ENCODE results near the gene PROKR1. TPM values are rescaled to one million over a fixed set of nuclear protein-coding genes. Genes with fewer than 3 reads are reported as not detected.
"Not testable (repeated sequence)": the region's sequence is repeated elsewhere in the genome, so short reads cannot be mapped to it uniquely, and the experiment has no call there.

PROKR1 gene
- total RNA-seq, result not detected
- not detected for total RNA-seq (2013)
- 0 to 0.20 (median 0) reads per million in 29 experiments for total RNA-seq

DNA sequence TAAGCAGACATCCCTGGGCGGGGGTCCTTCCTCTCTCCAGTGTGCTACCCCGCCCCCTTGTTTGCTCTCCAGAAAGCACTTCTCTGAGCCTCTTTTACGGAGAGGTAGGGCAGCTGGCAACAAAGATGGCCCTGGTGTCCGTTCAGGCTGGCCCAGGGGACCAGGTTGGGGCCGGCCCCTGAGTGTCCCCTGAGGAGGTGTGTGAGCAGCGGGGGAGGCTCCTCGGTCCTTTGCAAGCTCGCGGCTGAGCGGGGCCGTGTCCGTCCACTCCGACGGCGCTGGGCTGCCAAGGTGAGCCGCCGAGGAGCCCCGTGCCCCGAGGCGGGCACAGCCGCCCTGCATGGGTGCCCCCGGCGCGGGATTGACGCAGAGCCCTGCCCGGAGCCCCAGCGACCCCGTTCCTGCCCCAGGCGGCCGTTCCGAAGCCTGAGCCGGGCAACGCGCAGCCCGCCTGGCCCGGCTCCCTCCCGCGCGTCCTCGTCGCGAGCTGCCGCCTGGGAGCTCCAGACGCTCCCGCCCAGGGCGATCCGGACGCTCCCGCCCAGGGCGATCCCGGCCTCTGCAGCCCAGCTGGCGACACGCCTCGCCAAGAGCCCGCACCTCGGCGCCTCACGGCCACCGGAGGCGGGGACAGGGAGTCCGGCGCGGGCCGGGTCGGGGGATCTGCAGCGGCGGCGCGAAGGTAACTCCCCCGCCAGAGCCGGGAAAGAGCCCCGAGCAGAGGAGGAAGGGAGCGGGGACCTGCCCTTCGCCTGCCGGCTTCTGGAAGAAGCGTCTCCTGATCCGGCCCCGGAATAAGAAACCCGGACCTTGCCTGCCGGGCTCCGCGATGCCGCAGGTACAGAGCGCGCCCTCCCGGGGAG lies at the start of gene PROKR1:
PROKR1 (plus strand) TSS at position 569 of the 863 bp plus-strand sequence. CDS start 2,243 bp downstream, outside the sequence.
- DNase-seq (no peak), ATAC-seq (replicated peaks in 1 of 4) (peak in 3 of 4 experiments; percentile 19 to 49 (median 44))
- Mint-ChIP-seq H3K4me3 (peak within 1 kb of the TSS; percentile 18 to 49 (median 37)), H3K36me3 (no peaks in the 10 kb centered on the region), H3K27ac (no peak within 1 kb of the TSS), H3K27me3 (peaks cover 58 to 63% of the 10 kb centered on the region in 2 donors), H3K9me3 (peaks cover 0 to 12% (median 6%) of the 10 kb centered on the region in 3 donors), H3K4me1 (peaks cover 0 to 9% (median 3%) of the 10 kb centered on the region in 3 donors)
- ChIA-PET POLR2A (no interaction called here), CTCF (no interaction called here)
- no peaks in the 10 kb centered on the region for H3K9me3 ChIP-seq
- H3K27ac ChIP-seq (ENCODE audit: low read length), result no peak within 1 kb of the TSS
- peaks cover 8 to 40% of the 10 kb centered on the region in 2 experiments for H3K27me3 ChIP-seq (replicated peaks in 1 of 2; ENCODE audit: control insufficient read depth in 2 of 2, extremely low read depth in 1 of 2, insufficient read depth in 2 of 2, low read length in 1 of 2)
- H3K4me3 ChIP-seq (ENCODE audit: control insufficient read depth in 1 of 2, extremely low read depth in 1 of 2, low read length in 1 of 2), result peak within 1 kb of the TSS in 1 of 2 donors; percentile 20
- peaks cover 0 to 10% of the 10 kb centered on the region in 2 experiments for H3K4me1 ChIP-seq (ENCODE audit: control insufficient read depth in 1 of 2, extremely low read depth in 1 of 2, insufficient read depth in 2 of 2, low read length in 2 of 2)
- WGBS (ENCODE audit: insufficient coverage), result 4% methylated on average over 85 of the region's 86 CpGs
- no peaks in the 10 kb centered on the region for H3K36me3 ChIP-seq (ENCODE audit: control insufficient read depth in 2 of 2, extremely low read depth in 1 of 2, insufficient read depth in 1 of 2, low read length in 1 of 2)

DNA sequence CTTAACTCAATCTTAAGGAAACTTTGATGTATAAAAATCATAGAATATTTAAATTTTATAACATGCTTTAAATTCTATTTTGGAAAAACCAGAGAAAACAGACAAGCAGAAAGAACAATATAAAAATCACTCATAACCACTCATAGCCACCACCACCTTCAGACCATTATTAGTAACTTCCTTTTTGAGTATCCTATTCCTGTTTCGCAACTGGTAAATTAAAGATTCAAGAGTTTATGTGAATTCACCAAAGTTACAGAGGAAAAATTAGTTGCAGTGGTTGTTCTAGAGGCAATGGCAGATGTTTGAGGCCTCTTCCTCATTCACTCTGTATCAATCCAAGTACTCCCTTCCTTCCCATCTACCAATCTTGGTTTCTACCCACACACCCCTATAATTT lies 49.3 kb upstream of the PROKR1 start:
- H3K4me1 ChIP-seq (ENCODE audit: control insufficient read depth in 1 of 2, extremely low read depth in 1 of 2, insufficient read depth in 2 of 2, low read length in 2 of 2), result no peaks in the 10 kb centered on the region
- POLR2A ChIA-PET, result no interaction called here
- Mint-ChIP-seq H3K9me3 (peaks cover 0 to 1% (median 0%) of the 10 kb centered on the region in 3 donors), H3K36me3 (no peaks in the 10 kb centered on the region), H3K4me3 (no peak overlapping the region), H3K4me1 (peaks cover 7 to 11% (median 8%) of the 10 kb centered on the region in 3 donors), H3K27ac (no peak overlapping the region), H3K27me3 (peaks cover 0 to 10% of the 10 kb centered on the region in 2 donors)
- no peaks in the 10 kb centered on the region for H3K36me3 ChIP-seq (ENCODE audit: control insufficient read depth in 2 of 2, extremely low read depth in 1 of 2, insufficient read depth in 1 of 2, low read length in 1 of 2)
- H3K9me3 ChIP-seq, result no peaks in the 10 kb centered on the region
- ATAC-seq (replicated peaks in 1 of 4), result no peak
- H3K27ac ChIP-seq (ENCODE audit: low read length), result no peak overlapping the region
- DNase-seq, result no peak
- WGBS (ENCODE audit: insufficient coverage), result no CpG with 5 or more reads among the region's 1 CpG
- CTCF ChIA-PET, result interaction anchor here (0.5 to 4.7 kb wide), 5 partner anchors 39 to 140 kb away, joined by 3 to 73 read pairs (median 5); no protein-coding TSS in a partner anchor
- H3K27me3 ChIP-seq (replicated peaks in 1 of 2; ENCODE audit: control insufficient read depth in 2 of 2, extremely low read depth in 1 of 2, insufficient read depth in 2 of 2, low read length in 1 of 2), result no peaks in the 10 kb centered on the region
- no peak overlapping the region for H3K4me3 ChIP-seq (ENCODE audit: control insufficient read depth in 1 of 2, extremely low read depth in 1 of 2, low read length in 1 of 2)

DNA sequence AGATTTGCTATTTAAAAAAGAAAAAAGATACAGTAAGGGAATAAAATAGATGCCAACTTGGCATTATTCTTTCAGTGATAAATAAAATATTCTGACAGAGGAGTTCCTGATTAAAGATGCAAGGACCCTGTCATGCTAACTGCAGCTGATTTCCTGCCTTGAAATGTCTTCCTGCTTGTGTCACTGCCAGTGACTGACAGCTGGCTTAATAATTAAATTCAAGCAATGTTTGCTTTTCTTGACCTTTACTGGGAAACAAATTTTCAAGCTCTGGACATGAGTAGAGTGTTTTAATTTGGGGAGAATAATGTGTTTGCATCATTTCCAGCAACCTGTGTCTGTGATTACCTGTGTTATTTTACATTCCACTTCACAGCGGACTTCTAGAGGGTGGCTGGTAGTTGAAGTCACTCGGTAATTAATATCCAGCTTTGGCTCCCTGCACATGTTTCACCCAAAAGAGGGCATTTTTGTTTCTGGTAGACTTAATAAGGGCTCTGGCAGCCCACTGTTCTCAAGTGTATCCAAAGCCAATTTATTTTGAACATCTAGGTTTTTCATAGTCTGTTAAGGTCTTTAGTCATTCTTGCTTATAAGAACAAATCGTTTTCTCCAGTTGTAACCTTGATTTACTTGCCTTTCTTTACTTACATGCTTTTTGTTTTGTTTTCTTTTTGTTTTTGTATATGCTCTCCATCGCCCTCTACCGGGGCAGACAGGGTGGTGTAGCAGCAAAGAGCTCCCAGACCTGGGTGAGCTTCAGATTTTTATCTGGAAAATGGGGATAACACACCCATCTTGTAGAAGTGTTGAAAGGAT lies 48.5 kb upstream of the PROKR1 start:
- ChIA-PET CTCF (interaction anchor here (0.6 to 4.7 kb wide), 21 partner anchors 10 to 349 kb away, joined by 3 to 73 read pairs (median 3); no protein-coding TSS in a partner anchor), POLR2A (interaction anchor here in 1 of 2 donors (0.6 kb wide), 2 partner anchors 21 to 67 kb away, joined by 3 to 12 read pairs; no protein-coding TSS in a partner anchor)
- Mint-ChIP-seq H3K4me1 (peaks cover 7 to 11% (median 8%) of the 10 kb centered on the region in 3 donors), H3K36me3 (peaks cover 4% of the 10 kb centered on the region), H3K9me3 (peaks cover 0 to 6% (median 3%) of the 10 kb centered on the region in 3 donors), H3K27ac (no peak overlapping the region), H3K4me3 (no peak overlapping the region), H3K27me3 (peaks cover 2 to 18% of the 10 kb centered on the region in 2 donors)
- ATAC-seq (replicated peaks in 1 of 4) (peak in 2 of 4 experiments; percentile 32 to 45), DNase-seq (peak in 32 of 35 experiments; percentile 9 to 75 (median 42))
- H3K4me1 ChIP-seq (ENCODE audit: control insufficient read depth in 1 of 2, extremely low read depth in 1 of 2, insufficient read depth in 2 of 2, low read length in 2 of 2), result no peaks in the 10 kb centered on the region
- H3K9me3 ChIP-seq, result no peaks in the 10 kb centered on the region
- H3K27me3 ChIP-seq (replicated peaks in 1 of 2; ENCODE audit: control insufficient read depth in 2 of 2, extremely low read depth in 1 of 2, insufficient read depth in 2 of 2, low read length in 1 of 2), result no peaks in the 10 kb centered on the region
- H3K36me3 ChIP-seq (ENCODE audit: control insufficient read depth in 2 of 2, extremely low read depth in 1 of 2, insufficient read depth in 1 of 2, low read length in 1 of 2), result no peaks in the 10 kb centered on the region
- H3K27ac ChIP-seq (ENCODE audit: low read length), result no peak overlapping the region
- no peak overlapping the region for H3K4me3 ChIP-seq (ENCODE audit: control insufficient read depth in 1 of 2, extremely low read depth in 1 of 2, low read length in 1 of 2)
- no CpG with 5 or more reads among the region's 5 CpGs for WGBS (ENCODE audit: insufficient coverage)

DNA sequence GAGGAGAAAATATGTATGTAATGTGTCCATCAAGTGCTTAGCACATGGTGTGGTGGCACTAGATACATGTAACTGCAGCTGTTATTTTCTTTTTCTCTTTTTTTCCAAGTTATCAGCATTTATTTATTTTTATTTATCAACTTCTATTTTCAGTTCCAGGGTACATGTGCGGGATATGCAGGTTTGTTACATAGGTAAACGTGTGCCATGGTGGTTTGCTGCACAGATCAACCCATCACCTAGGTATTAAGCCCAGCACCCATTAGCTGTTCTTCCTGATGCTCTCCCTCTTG lies 47.9 kb upstream of the PROKR1 start:
- no CpG with 5 or more reads among the region's 2 CpGs for WGBS (ENCODE audit: insufficient coverage)
- not testable (repeated sequence) for DNase-seq; ATAC-seq (replicated peaks in 1 of 4); H3K36me3 ChIP-seq (ENCODE audit: control insufficient read depth in 2 of 2, extremely low read depth in 1 of 2, insufficient read depth in 1 of 2, low read length in 1 of 2); H3K27me3 ChIP-seq (replicated peaks in 1 of 2; ENCODE audit: control insufficient read depth in 2 of 2, extremely low read depth in 1 of 2, insufficient read depth in 2 of 2, low read length in 1 of 2); H3K4me1 ChIP-seq (ENCODE audit: control insufficient read depth in 1 of 2, extremely low read depth in 1 of 2, insufficient read depth in 2 of 2, low read length in 2 of 2); H3K9me3 ChIP-seq; H3K4me3 ChIP-seq (ENCODE audit: control insufficient read depth in 1 of 2, extremely low read depth in 1 of 2, low read length in 1 of 2); H3K4me3 Mint-ChIP-seq; H3K27ac ChIP-seq (ENCODE audit: low read length); H3K36me3 Mint-ChIP-seq; H3K27ac Mint-ChIP-seq
- ChIA-PET POLR2A (interaction anchor here in 1 of 2 donors (0.6 kb wide), 2 partner anchors 22 to 67 kb away, joined by 3 to 12 read pairs; no protein-coding TSS in a partner anchor), CTCF (interaction anchor here (0.6 to 4.7 kb wide), 20 partner anchors 9 to 348 kb away, joined by 3 to 73 read pairs (median 3); no protein-coding TSS in a partner anchor)
- H3K9me3 Mint-ChIP-seq, result peaks cover 3 to 11% (median 3%) of the 10 kb centered on the region in 3 donors
- H3K4me1 Mint-ChIP-seq, result peaks cover 7 to 11% (median 8%) of the 10 kb centered on the region in 3 donors
- H3K27me3 Mint-ChIP-seq, result peaks cover 2 to 19% of the 10 kb centered on the region in 2 donors

DNA sequence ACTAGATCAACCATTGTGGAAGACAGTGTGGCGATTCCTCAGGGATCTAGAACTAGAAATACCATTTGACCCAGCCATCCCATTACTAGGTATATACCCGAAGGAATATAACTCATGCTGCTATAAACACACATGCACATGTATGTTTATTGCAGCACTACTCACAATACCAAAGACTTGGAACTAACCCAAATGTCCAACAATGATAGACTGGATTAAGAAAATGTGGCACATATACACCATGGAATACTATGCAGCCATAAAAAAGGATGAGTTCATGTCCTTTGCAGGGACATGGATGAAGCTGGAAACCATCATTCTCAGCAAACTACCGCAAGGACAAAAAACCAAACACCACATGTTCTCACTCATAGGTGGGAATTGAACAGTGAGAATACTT lies 42.9 kb upstream of the PROKR1 start:
- WGBS (ENCODE audit: insufficient coverage), result no CpG with 5 or more reads among the region's 3 CpGs
- H3K4me1 Mint-ChIP-seq, result not testable (repeated sequence)
- H3K27me3 Mint-ChIP-seq, result peaks cover 2 to 19% of the 10 kb centered on the region in 2 donors

DNA sequence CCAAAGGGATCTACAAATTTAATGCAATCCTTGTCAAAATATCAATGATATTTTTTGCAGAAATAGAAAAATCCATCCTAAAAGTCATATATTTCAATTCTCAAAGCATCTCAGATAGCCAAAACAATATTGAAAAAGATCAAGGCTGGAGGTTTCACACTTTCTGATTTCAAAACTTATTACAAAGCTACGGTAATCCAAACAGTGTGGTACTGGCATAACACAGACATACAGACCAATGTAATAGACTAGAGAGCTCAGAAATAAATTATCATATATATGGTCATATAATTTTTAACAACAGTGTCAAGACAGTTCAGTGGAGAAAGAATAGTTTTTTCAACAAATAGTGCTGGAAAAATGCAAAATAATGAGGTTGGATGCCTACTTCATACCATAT lies 40.3 kb upstream of the PROKR1 start:
- no peaks in the 10 kb centered on the region for H3K36me3 ChIP-seq (ENCODE audit: control insufficient read depth in 2 of 2, extremely low read depth in 1 of 2, insufficient read depth in 1 of 2, low read length in 1 of 2)
- Mint-ChIP-seq H3K27me3 (peaks cover 2 to 9% of the 10 kb centered on the region in 2 donors), H3K27ac (no peak overlapping the region), H3K4me1 (peaks cover 0 to 5% (median 0%) of the 10 kb centered on the region in 3 donors), H3K9me3 (peaks cover 8 to 33% (median 10%) of the 10 kb centered on the region in 3 donors), H3K36me3 (peaks cover 4% of the 10 kb centered on the region), H3K4me3 (no peak overlapping the region)
- H3K4me3 ChIP-seq (ENCODE audit: control insufficient read depth in 1 of 2, extremely low read depth in 1 of 2, low read length in 1 of 2), result no peak overlapping the region
- no peak overlapping the region for H3K27ac ChIP-seq (ENCODE audit: low read length)
- peaks cover 2% of the 10 kb centered on the region for H3K9me3 ChIP-seq
- DNase-seq, result no peak
- ChIA-PET POLR2A (no interaction called here), CTCF (no interaction called here)
- H3K4me1 ChIP-seq (ENCODE audit: control insufficient read depth in 1 of 2, extremely low read depth in 1 of 2, insufficient read depth in 2 of 2, low read length in 2 of 2), result peaks cover 0 to 2% of the 10 kb centered on the region in 2 experiments
- ATAC-seq (replicated peaks in 1 of 4), result no peak
- no CpG with 5 or more reads among the region's 1 CpG for WGBS (ENCODE audit: insufficient coverage)
- H3K27me3 ChIP-seq (replicated peaks in 1 of 2; ENCODE audit: control insufficient read depth in 2 of 2, extremely low read depth in 1 of 2, insufficient read depth in 2 of 2, low read length in 1 of 2), result no peaks in the 10 kb centered on the region

More for the DNA sequence above, 42.9 kb upstream of the PROKR1 start:
- H3K27me3 ChIP-seq (replicated peaks in 1 of 2; ENCODE audit: control insufficient read depth in 2 of 2, extremely low read depth in 1 of 2, insufficient read depth in 2 of 2, low read length in 1 of 2); H3K27ac Mint-ChIP-seq; DNase-seq; H3K4me3 ChIP-seq (ENCODE audit: control insufficient read depth in 1 of 2, extremely low read depth in 1 of 2, low read length in 1 of 2); H3K9me3 ChIP-seq; H3K27ac ChIP-seq (ENCODE audit: low read length); H3K4me3 Mint-ChIP-seq; ATAC-seq (replicated peaks in 1 of 4); POLR2A ChIA-PET; H3K4me1 ChIP-seq (ENCODE audit: control insufficient read depth in 1 of 2, extremely low read depth in 1 of 2, insufficient read depth in 2 of 2, low read length in 2 of 2); H3K36me3 Mint-ChIP-seq; H3K36me3 ChIP-seq (ENCODE audit: control insufficient read depth in 2 of 2, extremely low read depth in 1 of 2, insufficient read depth in 1 of 2, low read length in 1 of 2); CTCF ChIA-PET: not testable (repeated sequence)
- H3K9me3 Mint-ChIP-seq, result peaks cover 8 to 33% (median 10%) of the 10 kb centered on the region in 3 donors
